ENCODE data around the gene RITA1.
"Not testable (repeated sequence)": the region's sequence is repeated elsewhere in the genome, so short reads cannot be mapped to it uniquely, and the experiment has no call there.

The RITA1 gene

GRCh38 chr12:113203852-113204760, 18.6 kb downstream of the RITA1 start:
- DNase-seq (ENCODE audit: low spot score): no peak

DNA sequence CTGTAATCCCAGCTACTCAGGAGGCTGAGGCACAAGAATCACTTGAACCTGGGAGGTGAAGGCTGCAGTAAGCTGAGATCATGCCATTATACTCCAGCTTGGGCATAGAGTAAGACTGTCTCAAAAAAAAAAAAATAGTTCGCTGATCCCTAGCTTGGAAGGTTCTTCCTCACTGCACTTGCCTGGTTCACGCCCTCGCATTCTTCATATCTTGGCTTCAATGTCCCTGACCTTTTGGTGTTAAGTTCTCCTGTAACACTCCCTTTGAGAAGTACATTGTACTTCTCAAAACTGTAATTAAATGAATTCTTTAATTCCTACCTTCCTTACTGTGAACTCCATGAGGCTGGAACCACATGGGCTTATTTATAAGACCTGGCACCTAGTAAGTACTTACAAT, 19.3 kb downstream of the RITA1 start:
- DNase-seq (ENCODE audit: low spot score): no peak

DNA sequence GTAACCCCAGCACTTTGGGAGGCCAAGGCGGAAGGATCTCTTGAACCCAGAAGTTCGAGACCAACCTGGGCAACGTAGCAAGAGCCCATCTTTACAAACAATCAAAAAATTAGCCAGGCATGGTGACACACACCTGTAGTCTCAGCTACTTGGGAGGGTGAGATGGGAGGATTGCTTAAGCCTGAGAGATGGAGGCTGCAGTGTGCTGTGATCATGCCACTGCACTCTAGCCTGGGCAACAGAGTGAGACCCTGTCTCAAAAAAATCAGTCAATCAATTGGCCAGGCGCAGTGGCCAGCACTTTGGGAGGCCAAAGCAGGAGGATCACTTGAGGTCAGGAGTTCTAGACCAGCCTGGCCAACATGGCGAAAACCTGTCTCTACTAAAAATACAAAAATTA, 21.3 kb downstream of the RITA1 start:
- DNase-seq (ENCODE audit: low spot score): not testable (repeated sequence)

DNA sequence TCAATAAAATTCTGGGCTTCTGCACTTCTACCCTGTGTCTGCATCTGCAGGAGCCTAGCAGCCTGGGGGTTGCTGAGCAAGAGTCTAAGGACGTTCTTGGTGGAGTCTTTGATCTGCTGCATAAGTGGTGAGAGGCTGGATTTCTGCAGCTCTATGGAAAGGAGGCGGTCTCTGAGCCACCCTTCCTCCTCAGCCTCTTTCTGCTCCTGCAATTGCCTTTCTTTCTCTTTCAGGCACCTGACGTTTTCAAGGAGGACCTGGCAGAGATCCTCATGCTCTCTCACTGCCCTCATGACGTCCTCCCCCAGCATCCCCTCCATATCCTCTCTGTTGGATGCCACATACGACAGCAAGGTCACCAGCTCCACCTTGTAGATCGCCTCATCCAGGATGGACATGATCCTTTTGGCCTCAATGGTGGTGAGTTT, 22.1 kb downstream of the RITA1 start:
- no peak for DNase-seq (ENCODE audit: low spot score)

DNA sequence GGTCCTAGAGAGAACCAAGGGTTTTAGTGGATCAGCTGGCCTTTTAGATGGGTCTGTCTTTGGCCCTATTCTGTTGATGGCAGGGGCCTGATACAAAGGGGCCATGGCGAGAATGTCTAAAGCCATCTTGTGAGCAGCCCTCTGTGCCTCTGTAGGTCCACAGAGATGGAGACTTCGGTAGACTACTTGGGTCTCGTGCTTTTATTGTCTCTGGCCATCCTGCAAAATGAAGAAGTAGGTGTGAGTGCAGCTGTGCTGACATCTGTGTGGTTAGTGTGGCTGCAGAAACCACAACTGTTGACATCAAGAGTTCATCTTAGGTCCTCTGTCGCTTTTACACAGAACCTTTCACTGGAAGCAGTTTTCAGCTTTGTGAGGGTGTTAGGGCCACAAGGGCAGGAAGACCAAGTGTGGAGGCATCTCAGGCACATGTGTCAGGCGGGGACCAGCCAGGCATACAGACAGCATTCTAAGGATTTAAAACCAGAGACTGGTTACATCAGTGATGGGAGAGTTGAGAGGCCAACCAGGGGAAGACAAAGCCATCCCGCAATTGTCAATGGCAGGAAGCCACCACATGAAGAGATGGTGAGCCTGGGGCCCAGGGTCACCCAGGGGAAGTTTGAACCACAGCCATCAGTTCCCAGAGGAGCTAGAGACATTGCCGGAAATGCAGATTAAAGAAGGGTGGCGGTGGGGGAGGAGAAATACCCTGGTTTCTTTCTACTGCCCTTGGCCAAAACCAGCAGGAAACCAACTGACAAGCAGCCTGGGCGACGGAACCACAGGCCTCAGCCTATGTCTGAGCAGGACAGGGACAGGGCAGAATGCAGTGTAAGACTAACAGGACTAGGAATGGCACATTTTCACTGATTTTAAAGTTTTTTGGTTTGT, 22.8 kb downstream of the RITA1 start:
- DNase-seq (ENCODE audit: low spot score): no peak

- no peak for DNase-seq (ENCODE audit: low spot score)
Measured at GRCh38 chr12:113211160-113211559, 25.6 kb downstream of the RITA1 start.

- DNase-seq (ENCODE audit: low spot score): no peak
Measured at GRCh38 chr12:113214895-113215400, 29.4 kb downstream of the RITA1 start.

DNA sequence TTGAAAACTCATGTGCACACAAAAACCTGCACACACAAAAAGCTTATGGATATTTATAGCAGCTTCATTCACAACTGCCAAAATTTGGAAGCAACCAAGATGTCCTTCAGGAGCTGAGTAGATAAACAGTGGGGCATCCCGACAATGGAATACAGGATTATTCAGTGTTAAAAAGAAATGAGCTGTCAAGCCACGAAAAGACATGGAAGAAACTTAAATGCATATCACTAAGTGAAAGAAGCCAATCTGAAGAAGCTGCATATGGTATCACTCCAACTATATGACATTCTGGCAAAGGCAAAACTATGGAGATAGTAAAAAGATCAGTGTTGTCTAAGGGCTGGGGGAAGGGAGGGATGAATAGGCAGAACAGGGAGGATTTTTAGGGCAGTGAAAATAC, 30.5 kb downstream of the RITA1 start:
- DNase-seq (ENCODE audit: low spot score): no peak

GRCh38 chr12:113220593-113221180, 35.2 kb downstream of the RITA1 start:
- no peak for DNase-seq (ENCODE audit: low spot score)

- peak; percentile 98 for DNase-seq (ENCODE audit: low spot score)
Measured at GRCh38 chr12:113221181-113221996, 35.9 kb downstream of the RITA1 start, which contains the start of gene TPCN1. Gene TPCN1, plus strand, starts transcription at chr12:113221464. Its CDS starts 5,389 bp downstream, at chr12:113226853.

- no peak for DNase-seq (ENCODE audit: low spot score)
Measured at GRCh38 chr12:113221997-113222729, 36.6 kb downstream of the RITA1 start.

DNA sequence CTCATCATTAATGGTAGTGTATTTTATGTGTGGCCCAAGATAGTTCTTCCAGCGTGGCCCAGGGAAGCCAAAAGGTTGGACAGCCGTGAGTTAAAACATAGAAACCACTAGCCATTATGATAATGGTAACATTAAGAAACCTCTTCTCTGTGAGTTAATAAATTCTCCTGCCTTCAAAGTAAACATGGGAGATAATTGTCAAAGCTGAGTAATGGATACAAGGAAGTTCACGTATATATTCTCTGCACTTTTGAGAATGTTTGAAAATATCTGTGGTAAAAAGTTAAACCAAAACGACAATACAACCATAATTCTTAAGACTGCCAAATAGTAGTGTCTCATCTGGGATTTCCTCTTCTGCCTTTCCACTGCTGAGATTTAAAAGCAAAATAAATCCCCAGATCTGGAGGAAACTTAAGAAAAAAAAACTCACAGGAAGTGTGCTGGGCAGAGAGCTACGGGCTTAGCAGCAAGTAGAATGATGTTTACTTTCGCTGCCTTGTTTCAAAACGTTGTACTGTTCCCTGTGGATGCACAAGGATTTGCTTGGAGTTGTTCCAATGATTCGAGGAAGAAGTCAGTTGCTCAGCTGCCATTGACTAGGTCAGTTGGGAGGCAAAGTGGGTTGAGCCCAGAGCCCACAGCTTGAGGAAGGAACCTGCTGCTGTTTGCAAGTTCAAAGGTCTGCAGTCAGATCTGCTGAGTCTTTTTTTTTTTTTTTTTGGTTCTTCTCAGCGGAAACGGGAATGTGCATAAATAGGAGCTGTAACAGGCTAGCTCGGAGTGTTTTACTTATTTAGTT, 37.4 kb downstream of the RITA1 start:
- DNase-seq (ENCODE audit: low spot score): no peak

- DNase-seq (ENCODE audit: low spot score): no peak
Measured at GRCh38 chr12:113224955-113225354, 39.4 kb downstream of the RITA1 start.

DNA sequence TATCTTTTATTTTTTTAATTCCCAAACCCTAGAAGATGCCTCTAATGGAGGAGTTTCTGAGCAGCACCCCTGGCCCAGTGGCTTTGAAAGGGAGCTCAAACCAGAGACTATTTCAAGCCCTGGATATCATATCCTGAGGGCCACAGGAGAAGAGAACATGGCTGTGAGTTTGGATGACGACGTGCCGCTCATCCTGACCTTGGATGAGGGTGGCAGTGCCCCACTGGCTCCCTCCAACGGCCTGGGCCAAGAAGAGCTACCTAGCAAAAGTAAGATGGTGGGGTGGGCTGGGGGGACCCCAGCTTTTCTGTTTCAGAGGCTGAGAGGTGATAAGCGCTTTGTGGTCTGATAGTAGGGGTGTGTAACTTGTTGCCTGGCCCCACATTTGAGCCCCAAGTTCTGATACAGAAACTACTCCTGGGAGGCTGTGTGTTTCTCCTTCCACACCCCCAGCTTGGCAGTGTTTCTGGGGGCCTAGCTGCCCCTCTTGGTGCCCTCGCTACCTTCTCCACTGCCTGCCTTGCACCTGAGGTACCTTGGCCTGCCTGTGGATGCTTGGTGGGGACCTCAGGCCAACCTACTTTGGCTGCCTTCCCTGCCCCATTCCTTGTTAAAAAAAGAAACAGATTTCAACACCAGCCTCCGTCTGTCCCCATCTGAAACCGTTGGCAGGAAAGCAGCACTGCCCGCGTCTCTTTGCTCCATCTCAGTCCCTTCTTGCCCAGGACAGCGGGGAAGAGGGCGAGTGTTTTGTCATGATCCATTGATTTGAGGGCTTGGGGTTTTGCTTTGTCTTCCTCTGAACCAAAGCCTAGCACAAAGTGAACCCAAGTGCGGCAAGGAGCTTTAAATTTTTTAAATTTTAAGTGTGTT, 41.4 kb downstream of the RITA1 start:
- DNase-seq (ENCODE audit: low spot score): no peak

DNA sequence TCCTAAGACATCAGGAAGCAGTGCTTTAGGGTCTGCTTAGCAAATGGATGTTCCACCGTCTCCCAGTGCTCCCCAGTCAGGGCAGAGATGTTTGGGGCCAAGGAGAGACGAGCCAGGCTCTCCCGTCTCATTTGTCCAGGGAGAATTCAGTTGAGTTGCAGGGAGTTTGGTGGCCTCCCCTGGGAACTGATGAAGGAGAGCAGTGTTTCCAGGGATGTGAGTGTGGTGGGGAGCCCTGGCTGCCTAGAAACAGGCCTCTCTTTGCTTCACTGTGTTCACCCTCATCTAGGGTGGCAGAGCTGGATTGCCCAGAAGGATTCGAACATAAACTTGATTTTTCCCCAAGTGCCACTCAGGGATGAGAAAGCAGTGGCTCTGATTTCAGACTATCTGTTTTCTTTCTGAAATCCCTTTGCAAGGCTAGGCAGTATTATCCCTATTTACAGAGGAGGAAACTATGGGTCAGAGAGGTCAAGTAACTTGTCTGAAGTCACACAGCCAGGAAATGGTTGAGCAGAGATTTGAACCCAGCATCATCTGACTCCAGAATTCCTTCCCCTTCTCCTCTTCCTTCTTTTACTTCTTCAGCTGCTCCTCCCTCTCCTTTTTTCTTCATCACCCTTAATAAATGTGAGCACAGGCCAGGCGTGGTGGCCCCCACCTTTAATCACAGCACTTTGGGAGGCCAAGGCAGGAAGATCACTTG, 42.3 kb downstream of the RITA1 start:
- no peak for DNase-seq (ENCODE audit: low spot score)

GRCh38 chr12:113228394-113229028, 43.0 kb downstream of the RITA1 start:
- DNase-seq (ENCODE audit: low spot score): no peak

All from left forelimb (tissue), 1 donor.